Left forelimb (tissue), 1 donor: ENCODE data around the gene NTM.
A peak's percentile ranks its signal among the peaks of the same experiment; 100 is the strongest.

ENCODE experiments used
- DNase-seq: peaks from one replicate; pipeline ENCODE4 v3.0.0-alpha.2; 2018; ENCODE audit warnings: low spot score

NTM gene

DNA sequence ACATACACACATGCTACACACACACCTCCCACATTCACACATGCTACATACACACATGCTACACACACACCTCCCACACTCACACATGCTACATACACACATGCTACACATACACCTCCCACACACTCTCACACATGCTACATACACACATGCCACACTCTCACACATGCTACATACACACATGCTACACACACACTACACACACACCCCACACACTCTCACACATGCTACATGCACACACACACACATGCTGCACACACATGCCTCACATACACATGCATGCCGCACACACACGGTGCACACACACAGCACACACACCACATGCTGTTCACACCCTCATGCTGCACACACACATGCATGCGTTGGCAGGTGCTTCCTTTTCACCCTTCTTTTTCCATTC is 495.4 kb downstream of the NTM start:
- DNase-seq, result no peak

DNA sequence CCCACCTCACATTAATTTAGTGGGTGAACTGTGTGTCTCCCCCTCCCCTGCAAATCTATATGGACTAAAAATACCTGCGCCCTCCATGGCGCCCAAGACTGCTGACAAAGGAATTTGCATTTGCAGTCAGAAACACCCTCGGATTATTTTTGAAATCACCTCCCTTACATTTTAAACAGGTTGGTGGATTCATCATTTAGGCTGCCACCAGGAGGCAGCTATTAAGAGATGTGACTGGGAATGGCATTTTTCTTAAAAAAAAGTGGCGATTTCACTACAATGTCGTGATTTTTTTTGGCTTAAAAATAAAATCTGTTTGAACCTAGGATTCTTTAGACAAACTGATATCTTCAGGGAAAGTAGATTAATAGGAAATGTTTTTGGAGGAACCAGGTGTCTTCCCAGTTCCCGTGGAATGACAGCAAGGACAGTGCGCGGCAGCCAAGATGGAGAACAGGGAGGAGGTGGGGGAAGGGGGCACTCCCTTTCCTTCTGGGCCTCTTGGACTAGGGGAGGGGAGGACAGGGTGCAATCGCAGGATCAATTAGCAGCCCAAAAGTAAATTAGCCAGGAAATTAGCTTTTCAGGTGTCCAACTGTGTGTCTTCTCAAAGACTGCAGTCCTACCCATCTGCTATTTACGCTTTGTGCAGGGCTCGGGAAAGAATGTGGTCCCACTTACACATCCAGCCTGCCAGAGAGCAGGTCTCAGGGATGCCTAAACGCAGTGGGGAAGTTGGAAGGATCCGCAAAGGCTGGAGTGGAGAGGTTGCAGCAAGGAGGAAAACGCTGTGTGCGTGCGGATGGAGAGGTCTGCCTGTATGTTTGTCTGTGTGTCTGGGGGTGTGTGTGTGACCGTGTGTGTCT is 496.4 kb downstream of the NTM start:
- DNase-seq, result no peak

DNA sequence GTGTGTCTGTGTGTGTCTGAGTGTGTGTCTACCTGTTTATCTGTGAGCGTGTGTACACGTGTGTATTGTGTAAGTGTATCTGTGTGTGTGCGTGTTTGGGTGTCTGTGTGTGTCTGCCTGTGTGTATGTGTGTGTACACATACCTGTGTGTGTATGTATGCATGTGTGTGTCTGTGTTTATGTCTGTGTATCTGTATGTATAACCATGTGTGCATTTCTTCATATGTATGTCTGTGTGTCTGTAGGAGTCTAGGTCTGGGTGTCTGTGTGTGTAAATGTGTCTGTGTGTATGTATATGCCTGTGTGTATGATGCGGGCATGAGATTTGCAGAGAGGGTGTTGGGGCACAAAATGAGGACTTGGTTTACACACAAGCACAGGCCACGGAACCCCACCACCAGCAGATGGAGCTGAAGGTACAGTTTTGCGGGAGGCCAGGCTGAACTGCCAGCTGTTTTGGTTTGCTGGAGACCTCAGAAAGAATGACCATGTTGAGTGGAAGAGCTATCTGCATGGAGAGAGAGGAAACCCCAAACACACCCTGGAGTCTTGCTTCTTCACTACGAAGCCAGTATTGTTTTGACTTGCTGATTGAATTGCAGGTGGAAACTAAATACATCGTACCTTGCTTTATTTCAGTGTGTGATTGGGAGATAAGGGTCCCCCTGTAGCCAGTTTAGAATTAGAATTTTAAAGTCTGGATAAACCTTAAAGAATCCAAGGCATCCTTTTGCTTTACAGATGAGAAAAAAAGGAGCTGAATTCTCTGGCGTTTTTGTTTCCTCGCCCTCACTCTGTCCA is 497.2 kb downstream of the NTM start:
- DNase-seq, result peak; percentile 80

DNA sequence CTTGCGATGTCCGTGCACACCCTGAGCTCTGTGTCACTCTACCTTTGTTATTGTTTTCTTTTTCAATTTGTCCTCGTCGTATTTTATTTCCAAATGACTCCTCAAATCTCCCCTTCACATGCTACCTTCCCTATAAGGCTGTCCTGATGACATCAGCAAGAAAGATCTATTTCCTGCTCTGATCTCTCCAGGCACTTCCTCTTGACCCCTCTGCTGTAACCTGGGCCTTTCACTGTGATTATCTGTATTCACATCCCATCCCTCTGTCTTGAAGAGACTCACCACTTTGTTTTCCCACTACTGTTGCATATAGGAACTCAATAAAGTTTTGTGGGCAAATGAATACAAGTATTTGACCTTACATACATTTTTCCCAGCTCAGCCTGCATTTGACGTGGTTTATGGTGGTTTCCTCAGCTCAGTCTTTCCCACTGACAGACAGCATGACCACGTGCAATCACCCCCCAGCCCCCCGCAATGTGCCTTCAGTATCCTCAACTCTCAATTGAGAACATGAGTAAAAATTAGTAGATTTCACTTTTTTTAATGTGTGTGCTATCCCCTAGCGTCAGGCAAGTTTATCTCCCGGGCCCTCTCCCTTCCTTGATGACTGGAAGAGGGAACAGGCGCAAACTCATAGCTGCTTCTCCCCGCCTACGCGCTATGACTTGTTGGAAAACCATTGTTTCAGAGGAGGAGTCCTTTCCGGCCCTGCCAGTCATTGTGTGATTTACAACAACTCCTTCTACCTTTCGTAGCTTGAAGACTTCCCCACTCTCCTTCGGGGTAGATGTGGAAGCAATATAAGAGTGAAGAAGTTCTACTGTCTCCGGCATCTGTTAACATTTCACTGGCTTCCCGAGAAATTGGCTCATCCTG is 498.5 kb downstream of the NTM start:
- no peak for DNase-seq

DNA sequence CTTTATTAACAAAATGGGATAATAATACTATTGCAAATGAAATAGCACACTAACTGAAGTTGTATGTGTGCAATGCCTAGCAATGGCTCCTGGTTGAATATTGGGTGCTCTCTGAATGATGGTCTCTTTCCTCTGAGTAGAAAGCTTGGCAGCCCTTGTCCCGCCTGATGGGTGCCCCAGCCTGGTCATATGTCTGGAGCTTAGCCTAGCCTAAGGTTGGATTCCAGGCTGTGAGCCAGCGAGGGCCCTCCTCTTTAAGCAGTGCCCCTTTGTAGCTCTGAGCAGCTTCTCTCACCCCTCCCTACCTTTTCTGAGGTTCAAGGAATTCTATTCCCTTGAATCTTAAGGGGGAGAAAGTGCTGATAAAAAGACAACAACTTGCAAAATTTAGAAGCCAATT is 499.9 kb downstream of the NTM start:
- no peak for DNase-seq

DNA sequence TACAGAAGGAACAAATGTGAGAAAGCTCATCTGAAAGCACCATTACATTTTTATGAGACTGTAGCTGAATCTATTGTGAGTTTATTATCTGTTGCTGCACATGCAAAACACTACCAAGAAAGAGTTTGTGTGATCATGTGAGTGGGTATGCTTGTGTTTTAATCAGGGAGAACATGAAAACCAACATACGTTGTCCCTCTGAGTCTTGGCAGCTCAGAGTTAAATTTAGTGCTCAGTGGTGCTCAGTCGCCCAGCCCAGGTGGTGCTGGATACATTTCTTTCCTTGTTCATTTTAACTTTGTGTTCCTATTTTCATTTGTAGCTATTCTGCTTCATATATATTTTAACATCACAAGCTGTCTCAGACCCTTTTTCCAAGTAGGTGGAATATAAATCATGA is 500.6 kb downstream of the NTM start:
- no peak for DNase-seq

DNA sequence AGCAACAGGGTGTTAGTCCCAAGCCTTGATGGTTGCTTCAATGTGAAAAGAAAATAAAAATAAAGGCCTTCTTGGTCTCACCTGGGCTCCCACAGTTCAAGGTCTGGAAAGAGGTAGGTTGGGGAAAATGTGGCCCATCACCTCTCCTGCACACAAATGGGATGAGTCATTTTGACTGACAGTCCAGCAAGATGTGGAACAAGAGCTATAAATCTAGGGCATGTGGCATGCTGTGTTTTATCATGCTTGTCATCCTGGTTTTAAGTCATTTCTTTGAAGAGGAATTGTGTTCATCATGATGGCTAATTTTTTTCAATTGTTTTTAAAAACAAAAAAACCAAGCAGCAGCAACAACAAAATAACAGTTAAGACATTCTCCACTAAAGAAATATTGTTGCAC is 503.7 kb downstream of the NTM start:
- no peak for DNase-seq

DNA sequence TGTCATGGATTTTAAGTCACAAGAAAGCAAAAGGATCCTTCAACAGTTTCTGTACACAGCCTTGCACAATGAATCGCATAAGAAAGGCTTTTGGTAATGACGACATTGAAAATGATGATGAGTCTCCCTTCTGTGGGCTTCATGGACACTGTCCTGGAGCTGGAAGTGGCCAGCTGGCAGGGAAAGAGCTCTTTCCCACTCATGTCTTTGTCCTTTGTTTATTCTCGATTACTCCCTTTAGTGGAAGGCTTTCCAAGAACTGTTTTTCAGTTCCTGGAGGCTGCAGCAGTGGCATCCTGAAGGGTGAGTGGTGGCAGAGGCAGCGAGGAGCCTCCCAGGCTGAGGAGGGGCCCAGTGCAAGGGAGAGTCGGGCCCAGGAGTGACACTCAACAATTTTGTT is 505.2 kb downstream of the NTM start:
- no peak for DNase-seq

DNA sequence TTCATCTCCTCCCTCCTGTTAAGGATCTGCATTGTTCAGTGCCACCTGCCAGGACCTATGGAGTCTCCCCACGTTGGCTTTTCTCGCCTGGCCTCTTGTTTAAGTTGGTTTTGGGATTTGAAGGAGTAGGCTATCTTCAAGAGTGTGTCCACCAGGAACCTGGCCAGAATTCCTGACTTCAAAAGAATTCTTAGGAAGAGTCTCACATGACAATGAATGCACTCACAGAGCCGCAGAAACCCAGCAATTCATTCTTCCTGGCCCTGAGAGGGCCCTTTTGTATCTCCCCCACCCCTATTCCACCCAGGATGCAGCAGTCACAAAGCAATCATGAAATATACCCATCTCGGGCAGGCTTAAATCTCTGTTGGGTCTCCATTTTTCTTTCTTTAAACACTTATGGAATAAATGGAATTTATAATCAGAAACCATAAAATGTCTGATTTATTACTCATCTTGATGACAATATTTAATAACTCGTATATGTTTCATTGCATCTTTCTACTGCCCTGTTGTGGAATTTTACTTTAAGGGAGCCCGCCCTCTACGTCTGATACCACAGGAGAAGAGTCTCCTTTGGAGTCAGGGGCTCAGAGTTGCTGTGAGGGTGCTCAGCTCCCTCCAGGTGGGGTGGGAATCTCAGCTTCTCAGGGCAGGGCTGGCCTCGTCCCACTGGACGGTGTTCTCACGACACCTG is 507.0 kb downstream of the NTM start:
- no peak for DNase-seq

DNA sequence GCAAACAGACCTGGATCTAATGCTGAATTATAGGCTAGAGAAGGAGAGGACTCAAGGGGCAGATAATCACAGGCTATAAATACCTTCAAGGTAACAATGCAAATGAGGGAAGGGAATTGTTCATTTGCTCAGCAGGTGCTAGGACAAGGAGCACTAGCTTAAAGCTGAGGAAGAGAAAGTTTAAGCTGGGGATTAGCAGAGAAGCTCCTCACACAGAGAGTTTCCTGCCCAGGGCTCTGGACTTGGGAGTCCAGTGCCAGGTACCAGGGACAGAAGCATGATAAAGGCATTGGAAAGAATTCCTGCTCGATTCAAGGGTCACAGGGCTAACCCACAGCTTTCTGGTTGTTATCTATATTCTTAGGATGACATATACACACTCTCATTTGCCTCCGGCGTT is 509.9 kb downstream of the NTM start:
- DNase-seq, result no peak

DNA sequence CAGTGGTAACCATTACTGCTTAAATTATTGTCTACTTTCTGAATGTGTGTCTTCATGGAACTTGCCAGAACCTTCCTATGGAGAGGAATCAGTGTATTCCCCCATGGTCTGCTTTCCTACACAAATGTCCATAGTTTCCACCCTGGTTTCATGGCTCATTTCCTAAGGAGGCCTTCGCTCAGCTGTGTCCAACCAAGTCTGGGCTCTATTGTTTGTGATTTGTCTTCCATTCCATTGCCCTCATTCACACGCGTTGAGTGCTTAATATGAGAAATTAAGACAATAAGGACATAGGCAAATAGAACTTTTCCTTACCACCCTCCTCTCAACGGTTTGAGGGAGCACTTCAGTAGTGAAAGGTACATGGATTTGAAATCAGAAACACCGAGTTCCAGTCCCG is 510.6 kb downstream of the NTM start:
- no peak for DNase-seq

DNA sequence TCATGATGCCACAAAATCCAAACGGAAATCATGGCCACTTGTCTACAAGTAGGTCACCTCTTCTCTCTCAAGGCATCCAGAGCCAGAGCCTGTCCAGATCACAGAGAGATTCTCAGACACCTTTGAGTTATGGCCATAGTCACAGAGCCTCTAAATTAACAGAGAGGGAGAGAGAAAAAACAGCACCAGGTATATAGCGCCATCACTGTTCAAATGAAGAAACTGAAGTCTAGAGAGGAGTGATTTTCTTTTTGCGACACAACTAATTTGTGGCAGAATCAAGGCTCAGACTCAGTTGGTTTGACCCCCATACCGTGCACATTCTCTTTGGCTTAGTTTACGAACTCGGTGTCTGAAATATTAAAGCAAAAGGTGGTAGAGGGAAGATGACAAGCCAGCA is 512.9 kb downstream of the NTM start:
- DNase-seq, result no peak

DNA sequence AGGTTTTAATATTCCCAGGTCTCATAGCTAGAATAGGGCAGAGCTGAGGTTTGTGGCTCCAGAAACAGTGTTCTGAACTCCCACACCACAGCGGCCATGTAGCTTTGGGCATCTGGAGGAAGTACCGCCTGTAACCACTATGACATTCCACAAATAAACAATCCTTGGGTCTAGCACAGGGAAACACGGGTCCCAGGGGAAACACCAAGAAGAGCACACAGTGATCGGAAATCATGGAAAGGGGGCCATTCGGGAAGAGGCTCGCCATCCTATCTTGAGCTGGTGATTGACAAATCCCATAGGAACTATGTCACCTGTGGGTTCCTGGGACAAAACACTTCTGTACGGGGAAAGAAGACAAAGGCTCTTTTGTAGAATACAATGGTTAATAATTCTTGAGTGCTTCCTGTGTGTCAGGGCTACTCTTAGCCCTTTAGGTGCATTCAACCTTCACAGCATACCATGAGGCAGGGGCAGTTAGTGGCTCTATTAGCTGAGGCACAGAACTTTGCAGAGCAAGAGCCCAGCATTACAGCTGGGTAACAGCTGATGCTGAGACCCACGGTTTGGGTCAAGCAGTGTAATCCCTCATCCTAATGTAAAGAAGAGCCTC is 514.2 kb downstream of the NTM start:
- DNase-seq, result no peak

DNA sequence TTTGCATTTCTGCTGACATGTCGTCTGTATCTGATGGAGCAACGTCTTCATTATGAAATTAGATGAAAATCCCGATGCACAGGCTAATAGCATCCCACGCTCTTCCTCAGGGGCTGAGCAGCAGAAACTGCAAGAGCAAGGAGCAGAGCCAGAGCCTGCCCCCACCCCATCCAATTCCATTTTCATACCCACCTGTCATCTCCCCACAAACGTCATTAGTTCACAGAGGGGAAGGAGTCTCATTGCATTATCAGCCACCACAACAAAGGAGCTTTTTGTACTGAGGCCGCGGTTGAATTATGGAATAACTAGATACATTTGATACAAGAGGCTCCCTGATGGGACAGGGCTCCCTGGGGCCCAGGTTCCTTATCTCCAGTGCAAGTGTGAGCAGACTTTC is 515.0 kb downstream of the NTM start:
- no peak for DNase-seq

DNA sequence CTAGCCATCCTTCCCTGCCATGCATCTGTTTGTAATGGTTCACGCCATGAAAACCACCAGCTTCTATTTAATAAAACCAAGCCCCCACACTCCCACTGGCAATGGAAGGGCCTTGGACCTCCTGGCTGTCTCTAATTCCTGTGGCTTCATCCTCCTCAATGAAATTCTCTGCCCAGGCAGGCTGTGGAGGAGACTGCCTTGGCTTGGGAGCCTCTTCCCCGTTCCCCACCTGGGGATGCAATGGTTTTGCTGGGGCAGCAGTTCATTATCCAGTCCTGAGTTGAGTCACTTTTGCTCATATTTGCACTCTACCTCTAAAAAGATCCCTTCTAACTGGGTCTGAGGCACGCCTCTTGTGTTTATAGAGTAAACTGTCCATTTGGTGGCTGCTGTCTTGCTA is 515.8 kb downstream of the NTM start:
- DNase-seq, result no peak

DNA sequence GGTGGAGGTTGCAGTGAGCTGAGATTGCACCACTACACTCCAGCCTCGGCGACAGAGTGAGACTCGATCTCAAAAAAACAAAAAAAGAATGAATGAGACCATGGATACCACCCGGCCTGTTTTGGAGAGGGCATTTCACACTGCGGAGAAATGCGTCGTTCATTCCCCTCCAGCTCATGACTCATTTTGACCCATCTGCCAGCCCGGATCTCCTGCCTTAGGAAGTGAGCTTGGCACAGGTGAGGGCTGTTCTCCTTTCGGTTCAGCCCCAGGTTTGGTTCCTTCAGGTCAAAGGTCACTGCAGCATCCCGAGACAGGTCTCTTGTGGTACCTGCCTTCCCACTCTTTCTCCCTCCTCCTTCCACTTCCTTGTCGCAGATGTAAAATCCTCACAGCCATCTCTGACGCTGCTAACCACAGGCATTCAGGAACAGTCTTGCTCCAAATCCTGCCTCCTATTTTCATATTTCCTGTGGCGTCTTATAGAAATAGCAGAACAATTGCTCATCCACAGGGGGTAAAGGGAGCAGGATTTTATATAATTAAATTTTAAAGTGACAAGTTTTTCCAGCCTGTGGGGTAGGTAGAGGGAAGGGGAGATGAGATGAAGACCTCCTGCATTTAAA is 517.9 kb downstream of the NTM start:
- no peak for DNase-seq

DNA sequence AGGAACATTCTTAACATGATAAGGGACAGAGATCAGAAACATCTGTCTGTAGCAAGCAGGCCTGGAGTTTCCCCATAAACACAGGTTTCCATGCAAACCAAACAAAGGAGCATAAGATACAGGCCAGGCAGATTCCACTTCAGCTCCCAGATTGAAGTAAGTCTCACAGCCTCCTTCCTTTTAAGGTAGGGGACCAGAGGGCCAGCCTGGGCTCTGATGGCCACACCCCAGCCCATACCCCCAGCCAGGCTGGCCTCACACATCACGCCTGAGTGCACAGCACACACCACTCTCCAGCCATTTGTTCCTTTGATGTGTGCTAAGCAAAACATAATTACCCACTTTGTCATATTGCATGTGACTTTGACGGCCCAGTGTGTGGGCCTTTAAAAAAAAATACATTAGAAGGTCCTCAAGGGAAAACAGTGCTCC is 518.7 kb downstream of the NTM start:
- DNase-seq, result no peak

DNA sequence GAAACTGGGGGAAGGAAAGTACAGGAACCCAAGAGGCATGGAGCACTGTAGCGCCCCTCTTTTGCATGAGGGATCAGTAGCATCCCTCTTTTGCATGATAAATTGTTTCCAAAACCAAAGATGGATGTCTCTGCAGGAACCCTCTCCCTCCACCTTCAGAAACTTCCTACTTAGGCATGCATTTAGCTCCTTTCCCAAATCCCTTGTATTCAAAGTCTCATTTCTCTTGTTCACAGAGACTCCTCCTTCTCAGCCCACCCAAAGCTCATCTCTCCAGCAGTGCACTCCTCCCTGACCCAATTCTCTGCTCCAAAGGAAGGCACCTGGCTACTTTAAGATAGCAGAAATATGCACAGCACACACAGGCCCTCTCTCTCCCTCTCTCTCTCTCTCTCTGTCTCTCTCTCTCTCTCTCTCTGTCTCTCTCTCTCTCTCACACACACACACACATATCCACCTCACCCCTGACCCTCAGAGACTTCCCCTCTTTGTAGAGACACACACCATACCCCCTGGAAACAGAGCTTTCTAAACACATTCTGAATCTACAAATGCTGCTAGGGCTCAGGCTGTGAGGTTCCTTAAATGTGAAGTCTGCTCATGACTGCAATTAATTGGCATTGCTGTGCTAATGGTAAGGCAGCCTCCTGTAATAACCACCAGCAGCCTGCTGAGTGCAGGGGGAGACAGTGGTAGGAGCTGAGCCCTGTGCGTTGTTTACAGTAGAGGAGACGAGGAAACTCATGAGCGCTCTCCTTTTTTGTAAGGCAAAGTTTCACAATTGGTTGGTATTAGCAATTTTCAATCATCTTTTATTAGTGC is 519.6 kb downstream of the NTM start:
- no peak for DNase-seq

DNA sequence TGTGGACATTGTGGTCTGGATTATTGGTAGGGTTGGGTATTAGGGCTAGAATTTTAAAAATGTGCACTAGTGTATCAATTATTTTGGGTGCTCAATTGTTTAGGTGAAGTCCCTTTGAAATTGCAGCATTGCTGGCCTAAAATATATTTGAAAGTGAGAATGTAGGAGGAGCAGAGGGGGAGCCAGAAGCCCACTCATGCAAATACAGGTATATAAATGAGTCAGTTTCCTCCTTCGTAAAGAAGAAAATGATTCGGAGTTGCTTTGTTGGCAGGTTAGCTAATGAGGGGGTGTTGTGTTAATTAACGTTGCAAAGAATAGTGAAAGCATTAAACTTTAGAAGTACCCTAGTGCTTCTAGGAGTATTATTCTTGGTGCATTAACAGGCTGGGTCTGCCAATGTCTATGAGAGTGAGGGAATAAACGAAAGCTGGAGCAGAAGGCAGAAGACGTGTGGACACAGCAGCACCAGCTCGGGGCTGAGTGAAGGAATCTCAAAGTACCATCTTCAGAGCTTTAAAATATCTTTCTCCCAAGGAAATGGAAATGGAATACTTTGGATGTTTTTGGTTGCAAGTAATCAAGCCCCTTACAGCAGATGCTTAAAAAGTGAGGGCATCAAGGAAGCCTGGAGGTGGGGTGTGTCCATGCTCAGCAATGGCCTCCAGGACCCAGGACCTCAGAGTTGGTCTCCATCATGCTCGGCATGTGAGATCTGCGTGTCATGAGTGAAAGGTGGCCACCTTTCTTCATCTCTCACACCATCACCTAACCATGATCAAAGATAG is 522.9 kb downstream of the NTM start:
- no peak for DNase-seq
